Thyroid gland (tissue), 4 donors: ENCODE measurements around the gene CASP9.
"Not testable (repeated sequence)": the region's sequence is repeated elsewhere in the genome, so short reads cannot be mapped to it uniquely, and the experiment has no call there.

Experiments
- POLR2A ChIP-seq, 2 donors: fragments of 450-650 bp; IDR thresholded peaks; one replicate each; pipeline ENCODE4 v1.6.1; 2017; ENCODE audit warnings: antibody characterized with exemption in 2 of 2, mild to moderate bottlenecking in 2 of 2, moderate library complexity in 1 of 2
- TF ChIP-seq, protein P1 (sequence below), 6 experiments: fragments of 200-600 bp in 3 of 6; fragments of 450-650 bp in 3 of 6; sonication (generic) in 3 of 6; IDR thresholded peaks; one replicate each; pipeline ENCODE4 v1.5.1; 2016 to 2019; ENCODE audit warnings: antibody characterized with exemption in 6 of 6, mild to moderate bottlenecking in 2 of 6, inconsistent platforms in 1 of 6, moderate library complexity in 1 of 6

DNA sequence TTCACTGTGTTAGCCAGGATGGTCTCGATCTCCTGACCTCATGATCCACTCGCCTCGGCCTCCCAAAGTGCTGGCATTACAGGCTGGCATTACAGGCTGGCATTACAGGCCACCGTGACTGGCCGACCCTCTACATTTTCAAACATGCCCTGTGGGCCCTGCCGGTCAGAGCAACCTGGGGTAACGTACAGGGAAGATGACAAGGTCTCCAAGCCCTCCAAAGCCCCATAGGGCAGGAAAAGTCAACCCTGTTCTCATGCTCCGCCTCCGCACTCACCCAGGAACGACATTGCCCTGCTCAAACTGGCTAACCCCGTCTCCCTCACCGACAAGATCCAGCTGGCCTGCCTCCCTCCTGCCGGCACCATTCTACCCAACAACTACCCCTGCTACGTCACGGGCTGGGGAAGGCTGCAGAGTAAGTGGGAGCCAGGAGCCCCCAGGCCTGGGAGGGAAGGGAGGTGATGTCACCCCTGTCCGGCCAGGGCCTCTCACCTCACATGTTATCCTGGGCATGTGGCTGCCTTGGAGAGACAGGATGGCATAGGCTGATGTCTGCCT, 41.0 kb downstream of the CASP9 start:
- TF ChIP-seq, protein P1, sequence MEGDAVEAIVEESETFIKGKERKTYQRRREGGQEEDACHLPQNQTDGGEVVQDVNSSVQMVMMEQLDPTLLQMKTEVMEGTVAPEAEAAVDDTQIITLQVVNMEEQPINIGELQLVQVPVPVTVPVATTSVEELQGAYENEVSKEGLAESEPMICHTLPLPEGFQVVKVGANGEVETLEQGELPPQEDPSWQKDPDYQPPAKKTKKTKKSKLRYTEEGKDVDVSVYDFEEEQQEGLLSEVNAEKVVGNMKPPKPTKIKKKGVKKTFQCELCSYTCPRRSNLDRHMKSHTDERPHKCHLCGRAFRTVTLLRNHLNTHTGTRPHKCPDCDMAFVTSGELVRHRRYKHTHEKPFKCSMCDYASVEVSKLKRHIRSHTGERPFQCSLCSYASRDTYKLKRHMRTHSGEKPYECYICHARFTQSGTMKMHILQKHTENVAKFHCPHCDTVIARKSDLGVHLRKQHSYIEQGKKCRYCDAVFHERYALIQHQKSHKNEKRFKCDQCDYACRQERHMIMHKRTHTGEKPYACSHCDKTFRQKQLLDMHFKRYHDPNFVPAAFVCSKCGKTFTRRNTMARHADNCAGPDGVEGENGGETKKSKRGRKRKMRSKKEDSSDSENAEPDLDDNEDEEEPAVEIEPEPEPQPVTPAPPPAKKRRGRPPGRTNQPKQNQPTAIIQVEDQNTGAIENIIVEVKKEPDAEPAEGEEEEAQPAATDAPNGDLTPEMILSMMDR (IDR thresholded peaks at IDR 0.05) = not testable (repeated sequence)
- TF ChIP-seq POLR2A (IDR thresholded peaks at IDR 0.05) = not testable (repeated sequence)
